Transverse colon (tissue), 4 donors: ENCODE results near the gene STAU1. TPM values are rescaled to one million over a fixed set of nuclear protein-coding genes. Genes with fewer than 3 reads are reported as not detected.
A peak's percentile ranks its signal among the peaks of the same experiment; 100 is the strongest.

Experiments used
- DNase-seq: peaks from one replicate; pipeline ENCODE4 v3.0.0-alpha.2; 2019
- H3K27ac ChIP-seq, 4 donors: fragments of 200-600 bp; sonication (generic); 2 replicates each; pipeline ENCODE4 v1.5.1; 2016 to 2018; ENCODE audit warnings: inconsistent platforms in 4 of 4
- H3K27me3 ChIP-seq: fragments of 200-600 bp; sonication (generic); 2 replicates; pipeline ENCODE4 v1.5.1; 2017; ENCODE audit warnings: inconsistent platforms
- H3K36me3 ChIP-seq, 4 donors: fragments of 200-600 bp; sonication (generic); 2 replicates each; pipeline ENCODE4 v1.5.1; 2017 to 2019; ENCODE audit warnings: inconsistent platforms in 4 of 4
- H3K4me1 ChIP-seq, 4 donors: fragments of 200-600 bp; sonication (generic); 2 replicates each; pipeline ENCODE4 v1.5.1; 2017 to 2020; ENCODE audit warnings: inconsistent platforms in 4 of 4
- H3K4me3 ChIP-seq, 4 donors: fragments of 200-600 bp; sonication (generic); 1 replicate in 1 of 4; 2 replicates in 3 of 4; pipeline versions ENCODE4 v1.5.1 to v1.6.1; 2017 to 2019; ENCODE audit warnings: inconsistent platforms in 4 of 4
- H3K9me3 ChIP-seq, 2 donors: fragments of 200-600 bp; sonication (generic); 2 replicates each; pipeline ENCODE4 v1.5.1; 2017 to 2019; ENCODE audit warnings: inconsistent platforms in 2 of 2
- EP300 ChIP-seq: sonication (generic); formaldehyde crosslinking; IDR thresholded peaks from one replicate; pipeline ENCODE4 v1.6.1; 2017; ENCODE audit warnings: antibody characterized with exemption, low read depth
- POLR2A ChIP-seq: fragments of 450-650 bp; IDR thresholded peaks from one replicate; pipeline ENCODE4 v1.6.1; 2016; ENCODE audit warnings: antibody characterized with exemption, mild to moderate bottlenecking, moderate library complexity
- POLR2AphosphoS5 ChIP-seq, 3 donors: sonication (generic); formaldehyde crosslinking; IDR thresholded peaks; one replicate each; pipeline ENCODE4 v1.6.1; 2016; ENCODE audit warnings: antibody characterized with exemption in 3 of 3
- WGBS, 2 donors: methylation state at CpG; one replicate each; pipeline ENCODE4 v1.1.5; 2018; ENCODE audit warnings: low coverage in 1 of 2; 5-methylcytosine and 5-hydroxymethylcytosine counted together
- in situ Hi-C, 4 donors: fragments of 200-750 bp; cut with MboI; loops; one replicate each; pipeline versions ENCODE4 v1.15.0 to v1.15.1; 2017; ENCODE audit warnings: low sequenced_read_pairs in 3 of 4, low pct_ligation_motif_present in 1 of 4, low pct_unique_long_range_greater_than_20kb in 1 of 4
- intact Hi-C: fragments of 100-400 bp; cut with DNase I; formaldehyde crosslinking; loops from one replicate; pipeline ENCODE4 v1.15.1; 2023; ENCODE audit warnings: low total_unique reads
- total RNA-seq, 4 donors: library from RNA; depleted of rRNA; stranded (reverse); fragments of >200 nt; gene quantifications; one replicate each; pipeline ENCODE4 v1.1.0, GENCODE V29; 2016
- TF ChIP-seq, protein P1 (sequence below), 5 experiments: fragments of 200-600 bp in 3 of 5; fragments of 450-650 bp in 2 of 5; sonication (generic) in 3 of 5; IDR thresholded peaks; 1 replicate in 2 of 5; 2 replicates in 3 of 5; pipeline ENCODE4 v1.5.1; 2016 to 2017; ENCODE audit warnings: antibody characterized with exemption in 5 of 5, inconsistent platforms in 3 of 5, mild to moderate bottlenecking in 2 of 5, moderate library complexity in 1 of 5

The STAU1 gene
- total RNA-seq, 4 donors from 2014 or later: 66.7 to 79.7 (median 73.3) TPM

DNA sequence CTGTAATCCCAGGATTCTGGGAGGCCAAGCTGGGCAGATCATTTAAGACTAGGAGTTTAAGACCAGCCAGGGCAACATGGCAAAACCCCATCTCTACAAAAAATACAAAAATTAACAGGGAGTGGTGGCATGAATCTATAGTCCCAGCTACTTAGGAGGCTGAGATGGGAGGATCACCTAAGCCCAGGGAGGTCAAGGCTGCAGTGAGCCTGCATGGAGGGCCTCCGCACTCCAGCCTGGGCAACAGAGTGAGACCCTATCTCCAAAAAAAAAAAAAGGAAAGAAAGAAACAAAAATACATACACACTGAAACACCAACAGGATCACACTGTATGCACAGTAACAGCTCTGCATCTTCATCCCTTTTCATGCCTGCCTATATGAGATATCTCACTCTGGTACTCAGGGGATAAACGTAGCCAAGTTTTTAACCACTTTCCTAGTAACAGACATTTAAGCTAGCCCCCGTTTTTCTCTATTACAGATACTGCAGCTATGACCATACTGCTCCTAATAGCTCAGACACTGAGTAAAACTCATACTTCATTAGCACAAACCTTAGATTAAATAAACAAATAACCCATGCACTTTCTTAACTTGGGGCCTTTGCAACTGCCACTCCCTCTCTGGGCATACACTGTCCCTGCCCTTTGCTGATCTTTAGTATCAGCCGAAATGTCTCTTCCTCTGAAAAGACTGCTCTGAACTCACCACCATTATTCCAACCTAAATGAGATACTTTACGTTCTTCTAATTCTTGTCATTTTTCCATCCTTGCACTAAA is 41.5 kb downstream of the STAU1 start:
- TF ChIP-seq EP300: no peak
- Histone ChIP-seq H3K27ac (no peak overlapping the region), H3K4me1 (no peaks in the 10 kb centered on the region), H3K4me3 (no peak overlapping the region), H3K9me3 (no peaks in the 10 kb centered on the region), H3K36me3 (peaks cover 0 to 27% (median 14%) of the 10 kb centered on the region in 4 donors), H3K27me3 (no peaks in the 10 kb centered on the region)
- whole genome bisulfite sequencing, 2 donors: 85 to 87% methylated on average over 4 to 5 of the region's 5 CpGs
- intact Hi-C loops: no loop called here
- DNase-seq: no peak
- in situ Hi-C loops: loop anchor here in 1 of 4 donors (25.0 kb wide), 1 partner anchor 109 kb away; the partner anchor contains the start of gene CSE1L

DNA sequence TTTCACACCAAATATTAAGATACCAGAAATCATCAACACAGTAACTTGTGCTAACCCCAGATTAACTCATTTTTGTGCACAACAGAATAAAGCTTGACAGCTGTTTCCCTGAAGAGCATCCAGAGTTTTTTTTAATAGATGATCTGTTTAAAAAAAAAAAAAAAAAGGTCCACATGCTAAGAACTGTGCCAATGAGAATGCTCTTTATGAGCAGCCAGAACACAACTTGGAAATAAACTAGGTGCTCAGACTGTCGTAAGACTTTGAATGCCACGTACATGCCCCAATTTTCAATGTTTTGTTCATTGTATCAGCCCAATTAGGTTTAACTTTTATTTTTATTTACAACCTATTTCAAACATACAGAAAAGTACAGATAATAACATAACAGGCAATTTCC is 47.3 kb downstream of the STAU1 start:
- Histone ChIP-seq H3K27ac (no peak overlapping the region), H3K4me1 (peaks cover 0 to 6% (median 0%) of the 10 kb centered on the region in 4 donors), H3K27me3 (no peaks in the 10 kb centered on the region), H3K4me3 (no peak overlapping the region), H3K9me3 (no peaks in the 10 kb centered on the region), H3K36me3 (peaks cover 0 to 17% (median 7%) of the 10 kb centered on the region in 4 donors)
- intact Hi-C loops (no loop called here), in situ Hi-C loops (loop anchor here in 1 of 4 donors (25.0 kb wide), 1 partner anchor 104 kb away; the partner anchor contains the start of gene CSE1L)
- DNase-seq: no peak
- TF ChIP-seq EP300 (no peak), POLR2AphosphoS5 (IDR thresholded peaks at IDR 0.05) (no peak), POLR2A (no peak)
- TF ChIP-seq, protein P1, sequence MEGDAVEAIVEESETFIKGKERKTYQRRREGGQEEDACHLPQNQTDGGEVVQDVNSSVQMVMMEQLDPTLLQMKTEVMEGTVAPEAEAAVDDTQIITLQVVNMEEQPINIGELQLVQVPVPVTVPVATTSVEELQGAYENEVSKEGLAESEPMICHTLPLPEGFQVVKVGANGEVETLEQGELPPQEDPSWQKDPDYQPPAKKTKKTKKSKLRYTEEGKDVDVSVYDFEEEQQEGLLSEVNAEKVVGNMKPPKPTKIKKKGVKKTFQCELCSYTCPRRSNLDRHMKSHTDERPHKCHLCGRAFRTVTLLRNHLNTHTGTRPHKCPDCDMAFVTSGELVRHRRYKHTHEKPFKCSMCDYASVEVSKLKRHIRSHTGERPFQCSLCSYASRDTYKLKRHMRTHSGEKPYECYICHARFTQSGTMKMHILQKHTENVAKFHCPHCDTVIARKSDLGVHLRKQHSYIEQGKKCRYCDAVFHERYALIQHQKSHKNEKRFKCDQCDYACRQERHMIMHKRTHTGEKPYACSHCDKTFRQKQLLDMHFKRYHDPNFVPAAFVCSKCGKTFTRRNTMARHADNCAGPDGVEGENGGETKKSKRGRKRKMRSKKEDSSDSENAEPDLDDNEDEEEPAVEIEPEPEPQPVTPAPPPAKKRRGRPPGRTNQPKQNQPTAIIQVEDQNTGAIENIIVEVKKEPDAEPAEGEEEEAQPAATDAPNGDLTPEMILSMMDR (IDR thresholded peaks at IDR 0.05): no peak
- WGBS, 2 donors: 52 to 77% methylated on average over 2 of the region's 2 CpGs

DNA sequence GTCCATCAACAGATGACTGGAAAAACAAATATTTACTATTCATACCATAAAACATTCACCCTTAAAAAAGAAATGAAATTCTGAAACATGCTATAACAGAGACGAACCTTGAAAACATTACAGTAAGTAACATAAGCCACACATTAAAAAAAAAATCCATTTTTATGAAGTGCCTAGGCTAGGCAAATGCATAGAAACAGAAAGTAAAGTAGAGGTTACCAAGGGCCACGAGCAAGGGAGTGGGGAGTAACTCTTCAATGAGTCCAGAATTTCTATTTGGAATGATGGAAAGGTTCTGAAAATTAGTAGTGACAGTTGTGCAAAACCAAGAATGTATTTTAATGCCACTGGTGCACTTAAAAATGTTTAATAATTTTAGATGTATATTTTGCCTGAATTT is 47.7 kb downstream of the STAU1 start:
- TF ChIP-seq POLR2A: no peak
- no peak for TF ChIP-seq EP300
- TF ChIP-seq, protein P1 (IDR thresholded peaks at IDR 0.05): no peak
- TF ChIP-seq POLR2AphosphoS5 (IDR thresholded peaks at IDR 0.05): no peak
- Histone ChIP-seq H3K4me3 (no peak overlapping the region), H3K27ac (peak overlapping the region in 1 of 4 donors; percentile 20), H3K9me3 (no peaks in the 10 kb centered on the region), H3K36me3 (peaks cover 0 to 21% (median 7%) of the 10 kb centered on the region in 4 donors), H3K27me3 (no peaks in the 10 kb centered on the region), H3K4me1 (peaks cover 0 to 6% (median 0%) of the 10 kb centered on the region in 4 donors)
- no peak for DNase-seq
- intact Hi-C loops: no loop called here
- 29 to 34% methylated on average over 2 of the region's 2 CpGs for WGBS, 2 donors
- in situ Hi-C loops: loop anchor here in 1 of 4 donors (25.0 kb wide), 1 partner anchor 103 kb away; the partner anchor contains the start of gene CSE1L

DNA sequence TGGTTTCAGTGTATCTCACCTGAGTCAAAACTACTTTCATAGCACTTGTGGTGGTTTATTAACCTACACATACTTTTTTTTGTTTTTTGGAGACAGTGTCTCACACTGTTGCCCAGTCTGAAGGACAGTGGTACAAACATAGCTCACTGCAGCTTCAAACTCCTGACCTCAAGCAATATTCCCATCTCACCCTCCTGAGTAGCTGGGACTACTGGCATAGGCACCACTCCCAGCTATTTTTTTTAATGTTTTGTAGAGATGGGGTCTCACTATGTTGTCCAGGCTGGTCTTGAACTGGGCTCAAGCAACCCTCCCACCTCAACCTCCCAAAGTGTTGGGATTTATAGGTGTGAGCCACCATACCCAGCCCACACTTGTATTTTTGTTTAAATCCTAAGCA is 49.7 kb downstream of the STAU1 start:
- TF ChIP-seq POLR2AphosphoS5 (IDR thresholded peaks at IDR 0.05) (no peak), EP300 (no peak), POLR2A (no peak)
- TF ChIP-seq, protein P1 (IDR thresholded peaks at IDR 0.05): no peak
- Histone ChIP-seq H3K36me3 (peaks cover 0 to 17% (median 2%) of the 10 kb centered on the region in 4 donors), H3K27me3 (no peaks in the 10 kb centered on the region), H3K9me3 (no peaks in the 10 kb centered on the region), H3K4me1 (peaks cover 0 to 6% (median under 1%) of the 10 kb centered on the region in 4 donors), H3K27ac (no peak overlapping the region), H3K4me3 (no peak overlapping the region)
- in situ Hi-C loops (loop anchor here in 2 of 4 donors (10.0 to 25.0 kb wide), 2 partner anchors 76 to 101 kb away; partner anchors contain the start of genes DDX27 (in 2 of the 2) and CSE1L (in 1 of the 2)), intact Hi-C loops (no loop called here)
- DNase-seq: no peak
